GDM1 (cell line): ENCODE data around the gene TCF21.
A peak's percentile ranks its signal among the peaks of the same experiment; 100 is the strongest.
"Not testable (repeated sequence)": the region's sequence is repeated elsewhere in the genome, so short reads cannot be mapped to it uniquely, and the experiment has no call there.

Experiments used
- DNase-seq: peaks from one replicate; lab custom pipeline; 2025; lab: John Stamatoyannopoulos, UW

TCF21 gene

DNA sequence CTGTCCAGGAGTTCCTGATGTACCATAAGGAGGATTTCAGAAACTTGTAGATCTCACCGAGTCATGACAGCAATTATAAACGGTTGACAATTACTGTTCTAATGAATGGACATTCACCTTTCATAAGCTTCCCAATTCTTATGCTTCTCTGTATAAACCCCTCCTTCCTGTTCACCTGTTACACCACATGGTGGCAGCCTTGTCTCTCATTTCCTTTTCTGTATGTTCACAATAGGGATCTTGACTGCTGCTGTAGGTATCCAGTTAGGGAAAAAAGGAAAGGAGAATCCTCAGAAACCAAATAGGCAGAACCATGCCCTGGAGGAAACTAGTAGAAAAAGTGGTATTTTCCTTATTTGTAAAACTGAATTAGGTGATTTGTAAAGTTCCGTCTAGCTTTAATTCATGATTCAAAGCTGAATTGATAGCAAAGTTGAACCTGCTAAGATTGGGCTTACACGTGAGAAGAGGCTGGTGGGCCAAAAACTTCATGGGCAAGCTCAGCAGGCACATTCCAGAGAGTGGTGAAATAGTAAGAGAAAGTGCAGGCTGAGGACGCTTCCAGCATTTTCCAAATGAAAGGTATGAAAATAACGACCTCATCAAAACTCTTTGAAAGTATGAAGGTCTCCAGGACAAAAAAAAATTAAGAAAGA, 35.2 kb downstream of the TCF21 start:
- peak; percentile 50 for DNase-seq

GRCh38 chr6:133931221-133931620, 42.3 kb downstream of the TCF21 start:
- DNase-seq, result not testable (repeated sequence)

DNA sequence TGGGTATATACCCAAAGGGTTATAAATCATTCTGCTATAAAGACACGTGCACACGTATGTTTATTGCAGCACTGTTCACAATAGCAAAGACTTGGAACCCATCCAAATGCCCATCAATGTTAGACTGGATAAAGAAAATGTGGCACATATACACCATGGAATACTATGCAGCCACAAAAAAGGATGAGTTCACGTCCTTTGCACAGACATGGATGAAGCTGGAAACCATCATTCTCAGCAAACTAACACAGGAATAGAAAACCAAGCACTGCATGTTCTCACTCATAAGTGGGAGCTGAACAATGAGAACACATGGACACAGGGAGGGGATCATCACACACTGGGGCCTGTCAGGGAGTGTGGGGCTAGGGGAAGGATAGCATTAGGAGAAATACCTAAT, 47.4 kb downstream of the TCF21 start:
- not testable (repeated sequence) for DNase-seq

DNA sequence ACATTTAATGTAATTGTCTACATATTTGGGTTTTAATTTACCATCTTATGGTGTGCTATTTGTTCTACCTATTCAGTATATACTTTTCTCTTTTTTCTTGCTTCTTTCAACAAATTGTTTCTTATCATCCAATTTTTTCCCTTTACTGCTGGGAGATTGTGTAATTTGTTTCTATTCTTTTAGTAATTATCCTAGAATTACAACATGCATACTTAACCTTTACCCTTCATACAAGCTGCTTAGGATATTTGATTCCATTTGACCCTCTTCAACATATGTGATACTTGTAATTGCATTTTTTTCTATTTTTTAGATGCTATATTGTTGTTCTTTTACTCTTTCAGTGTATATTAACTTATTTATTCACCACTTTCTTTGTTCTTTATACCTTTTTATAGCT, 49.0 kb downstream of the TCF21 start:
- DNase-seq, result no peak

GRCh38 chr6:133938533-133938932, 49.6 kb downstream of the TCF21 start:
- no peak for DNase-seq

GRCh38 chr6:133939778-133940667, 51.1 kb downstream of the TCF21 start:
- no peak for DNase-seq
